KMS-11 (cell line): ENCODE data around the gene CTDSP2.

Experiments used
- H2AFZ ChIP-seq: fragments of 200-600 bp; sonication (generic); 2 replicates; pipeline ENCODE4 v1.6.1; 2016; ENCODE audit warnings: antibody characterized with exemption, mixed run types, low read depth
- H3K27ac ChIP-seq: fragments of 200-600 bp; sonication (generic); 2 replicates; pipeline ENCODE4 v1.6.1; 2016; ENCODE audit warnings: mild to moderate bottlenecking, mixed run types
- H3K27me3 ChIP-seq: fragments of 200-600 bp; sonication (generic); 2 replicates; pipeline ENCODE4 v1.6.1; 2017; ENCODE audit warnings: mild to moderate bottlenecking, low read depth, mixed run types, moderate library complexity; ENCODE audit not compliant: insufficient read depth
- H3K36me3 ChIP-seq: fragments of 200-600 bp; sonication (generic); 2 replicates; pipeline ENCODE4 v1.6.1; 2017; ENCODE audit warnings: mild to moderate bottlenecking, mixed run types; ENCODE audit not compliant: insufficient read depth
- H3K4me1 ChIP-seq: fragments of 200-600 bp; sonication (generic); 2 replicates; pipeline ENCODE4 v1.6.1; 2016; ENCODE audit warnings: mild to moderate bottlenecking, low read depth, mixed run types; ENCODE audit not compliant: poor library complexity, severe bottlenecking
- H3K4me2 ChIP-seq: fragments of 200-600 bp; sonication (generic); 2 replicates; pipeline ENCODE4 v1.7.0; 2016; ENCODE audit warnings: mild to moderate bottlenecking, mixed run types
- H3K4me3 ChIP-seq: fragments of 200-600 bp; sonication (generic); IDR thresholded peaks from 2 replicates; pipeline ENCODE4 v1.6.1; 2017; ENCODE audit warnings: low read depth, low read length, mixed read lengths; ENCODE audit not compliant: insufficient read depth
- H3K79me2 ChIP-seq: fragments of 200-600 bp; sonication (generic); 2 replicates; pipeline ENCODE4 v1.6.1; 2016; ENCODE audit warnings: low read depth, mixed run types; ENCODE audit not compliant: insufficient read depth
- H3K9ac ChIP-seq: fragments of 200-600 bp; sonication (generic); 2 replicates; pipeline ENCODE4 v1.6.1; 2016; ENCODE audit warnings: mild to moderate bottlenecking, mixed run types
- H4K20me1 ChIP-seq: fragments of 200-600 bp; sonication (generic); 2 replicates; pipeline ENCODE4 v1.6.1; 2016; ENCODE audit warnings: mild to moderate bottlenecking, mixed run types; ENCODE audit not compliant: insufficient read depth
- TF ChIP-seq, protein P1 (sequence below): fragments of 200-600 bp; sonication (generic); conservative IDR thresholded peaks from 2 replicates; pipeline ENCODE4 v1.6.1; 2017; ENCODE audit warnings: low read depth, mild to moderate bottlenecking, antibody characterized with exemption, low read length, moderate library complexity, mixed read lengths

The CTDSP2 gene

GRCh38 chr12:57772429-57773322 lies 73.9 kb downstream of the CTDSP2 start, which contains the start of gene EEF1AKMT3:
TSS of gene EEF1AKMT3 (plus strand) at chr12:57772614. CDS start at chr12:57772725, 111 bp downstream.
- TF ChIP-seq, protein P1, sequence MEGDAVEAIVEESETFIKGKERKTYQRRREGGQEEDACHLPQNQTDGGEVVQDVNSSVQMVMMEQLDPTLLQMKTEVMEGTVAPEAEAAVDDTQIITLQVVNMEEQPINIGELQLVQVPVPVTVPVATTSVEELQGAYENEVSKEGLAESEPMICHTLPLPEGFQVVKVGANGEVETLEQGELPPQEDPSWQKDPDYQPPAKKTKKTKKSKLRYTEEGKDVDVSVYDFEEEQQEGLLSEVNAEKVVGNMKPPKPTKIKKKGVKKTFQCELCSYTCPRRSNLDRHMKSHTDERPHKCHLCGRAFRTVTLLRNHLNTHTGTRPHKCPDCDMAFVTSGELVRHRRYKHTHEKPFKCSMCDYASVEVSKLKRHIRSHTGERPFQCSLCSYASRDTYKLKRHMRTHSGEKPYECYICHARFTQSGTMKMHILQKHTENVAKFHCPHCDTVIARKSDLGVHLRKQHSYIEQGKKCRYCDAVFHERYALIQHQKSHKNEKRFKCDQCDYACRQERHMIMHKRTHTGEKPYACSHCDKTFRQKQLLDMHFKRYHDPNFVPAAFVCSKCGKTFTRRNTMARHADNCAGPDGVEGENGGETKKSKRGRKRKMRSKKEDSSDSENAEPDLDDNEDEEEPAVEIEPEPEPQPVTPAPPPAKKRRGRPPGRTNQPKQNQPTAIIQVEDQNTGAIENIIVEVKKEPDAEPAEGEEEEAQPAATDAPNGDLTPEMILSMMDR, result 0 out of 2 replicates have a peak, but pooled peaks have one; percentile 14
- Histone ChIP-seq H3K4me3 (peak within 1 kb of the TSS; percentile 94), H2AFZ (peak within 1 kb of the TSS; percentile 95), H3K27me3 (no peaks in the 10 kb centered on the region), H3K9ac (peak within 1 kb of the TSS; percentile 98), H4K20me1 (no peaks in the 10 kb centered on the region), H3K79me2 (peaks cover 16% of the 10 kb centered on the region; the same call in 1 of the 2 replicates), H3K27ac (peak within 1 kb of the TSS; percentile 93), H3K4me2 (peak within 1 kb of the TSS; percentile 97), H3K36me3 (no peaks in the 10 kb centered on the region; the same call in 1 of the 2 replicates), H3K4me1 (peaks cover 22% of the 10 kb centered on the region)

GRCh38 chr12:57771873-57772428 lies 74.6 kb downstream of the CTDSP2 start, which contains the start of gene METTL1:
TSS of gene METTL1 (minus strand) at chr12:57772105. CDS start at chr12:57772083, 22 bp downstream.
- peak within 1 kb of the TSS; percentile 95 for H2AFZ ChIP-seq
- H3K79me2 ChIP-seq, result peaks cover 16% of the 10 kb centered on the region; the same call in 1 of the 2 replicates
- peak within 1 kb of the TSS; percentile 97 for H3K4me2 ChIP-seq
- H3K36me3 ChIP-seq, result no peaks in the 10 kb centered on the region; the same call in 1 of the 2 replicates
- H3K4me1 ChIP-seq, result peaks cover 22% of the 10 kb centered on the region
- peak within 1 kb of the TSS; percentile 98 for H3K9ac ChIP-seq
- TF ChIP-seq, protein P1, result no peak
- H3K4me3 ChIP-seq, result peak within 1 kb of the TSS; percentile 94
- H3K27me3 ChIP-seq, result no peaks in the 10 kb centered on the region
- H4K20me1 ChIP-seq, result no peaks in the 10 kb centered on the region
- H3K27ac ChIP-seq, result peak within 1 kb of the TSS; percentile 93

DNA sequence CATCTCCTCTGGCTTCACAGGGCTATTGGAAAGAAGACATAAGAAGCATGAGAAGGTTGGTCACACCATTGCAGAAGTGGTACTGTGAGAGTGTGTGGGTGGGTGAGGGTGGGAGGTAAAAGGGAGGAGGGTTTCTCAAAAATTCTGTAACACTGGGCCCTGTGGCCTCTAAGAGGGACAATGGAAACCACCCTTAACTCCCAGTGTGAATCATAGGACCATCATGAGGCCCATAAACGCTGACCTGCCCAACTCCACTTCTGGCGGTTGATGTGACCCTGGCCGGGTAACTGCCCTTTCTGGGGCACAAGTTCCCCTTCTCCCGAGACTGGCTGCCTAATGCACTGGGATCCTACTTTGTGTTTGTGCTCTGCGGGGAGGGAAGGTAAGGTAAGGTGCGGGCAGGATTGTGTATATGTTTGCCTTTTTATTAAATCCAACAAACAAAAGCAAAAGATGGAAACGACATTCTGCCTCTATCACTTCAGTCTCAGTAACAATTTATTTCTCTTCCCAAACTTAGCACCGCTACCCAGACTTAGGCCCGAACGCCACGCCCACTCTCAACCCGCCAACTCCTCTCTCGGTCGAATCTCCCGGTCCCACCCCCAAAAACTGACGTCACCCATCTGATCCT lies 75.2 kb downstream of the CTDSP2 start:
- peak overlapping the region; percentile 97 for H3K4me2 ChIP-seq
- H3K27me3 ChIP-seq, result no peaks in the 10 kb centered on the region
- H2AFZ ChIP-seq, result peak overlapping the region; percentile 95
- H3K4me1 ChIP-seq, result peaks cover 22% of the 10 kb centered on the region
- no peak overlapping the region for H3K4me3 ChIP-seq
- no peaks in the 10 kb centered on the region for H4K20me1 ChIP-seq
- H3K27ac ChIP-seq, result peak overlapping the region; percentile 93
- TF ChIP-seq, protein P1, result no peak
- peak overlapping the region; percentile 98 for H3K9ac ChIP-seq
- no peaks in the 10 kb centered on the region; the same call in 1 of the 2 replicates for H3K36me3 ChIP-seq
- H3K79me2 ChIP-seq, result peaks cover 16% of the 10 kb centered on the region; the same call in 1 of the 2 replicates

DNA sequence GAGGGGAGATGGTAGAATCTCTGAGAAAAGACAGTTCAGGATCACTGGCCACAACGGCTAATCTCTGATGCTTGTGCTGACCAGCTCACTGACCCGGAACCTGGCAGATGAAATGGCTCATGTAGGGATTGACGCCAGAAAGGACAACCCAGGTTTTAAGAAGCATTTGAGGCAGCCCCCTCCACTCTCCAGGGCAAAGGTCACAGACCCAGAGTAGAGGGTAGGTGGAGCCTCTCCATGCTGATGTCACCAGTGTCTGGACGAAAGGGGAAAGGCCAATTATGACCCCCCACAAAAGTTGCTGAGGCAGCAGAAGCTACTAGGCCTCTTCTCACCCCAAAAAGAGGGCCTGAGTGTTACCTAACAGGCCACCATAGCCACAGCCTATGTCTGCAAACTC lies 75.8 kb downstream of the CTDSP2 start:
- Histone ChIP-seq H3K79me2 (peaks cover 16% of the 10 kb centered on the region; the same call in 1 of the 2 replicates), H3K4me2 (peak overlapping the region; percentile 97), H4K20me1 (no peaks in the 10 kb centered on the region), H3K27me3 (peaks cover 1% of the 10 kb centered on the region), H3K27ac (peak overlapping the region; percentile 93; the same call in 1 of the 2 replicates), H3K4me1 (peaks cover 23% of the 10 kb centered on the region), H2AFZ (no peak overlapping the region), H3K4me3 (no peak overlapping the region), H3K9ac (peak overlapping the region; percentile 98; the same call in 1 of the 2 replicates), H3K36me3 (no peaks in the 10 kb centered on the region; the same call in 1 of the 2 replicates)
- TF ChIP-seq, protein P1, result no peak
